HG02759 (cell line): ENCODE data around the gene MYRIP.
"Not testable (repeated sequence)": the region's sequence is repeated elsewhere in the genome, so short reads cannot be mapped to it uniquely, and the experiment has no call there.

Source experiments
- ATAC-seq: cut with Tn5 transposase; IDR thresholded peaks from one replicate; pipeline ENCODE4 v1.9.1; 2021; ENCODE audit warnings: mild to moderate bottlenecking, moderate library complexity; ENCODE audit not compliant: unreplicated experiment

Gene MYRIP

DNA sequence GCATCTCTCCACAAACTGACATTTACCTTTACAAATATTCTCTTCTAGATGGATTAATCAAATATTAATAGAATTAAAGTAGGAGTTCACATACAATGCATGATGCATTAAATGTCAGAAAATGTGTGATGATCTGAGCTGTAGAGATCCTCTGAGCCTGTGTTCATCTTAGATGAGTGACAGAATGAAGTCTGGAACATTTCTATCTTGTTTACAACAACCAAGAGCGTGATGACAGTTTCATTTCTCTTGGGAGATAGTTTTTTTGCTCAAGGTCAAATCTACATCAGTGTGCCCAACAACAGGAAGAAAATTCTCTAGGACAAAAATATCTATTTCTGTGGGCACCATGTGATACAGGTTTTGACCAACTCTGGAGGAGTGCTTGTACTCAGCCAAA is 211.9 kb downstream of the MYRIP start:
- ATAC-seq = no peak

DNA sequence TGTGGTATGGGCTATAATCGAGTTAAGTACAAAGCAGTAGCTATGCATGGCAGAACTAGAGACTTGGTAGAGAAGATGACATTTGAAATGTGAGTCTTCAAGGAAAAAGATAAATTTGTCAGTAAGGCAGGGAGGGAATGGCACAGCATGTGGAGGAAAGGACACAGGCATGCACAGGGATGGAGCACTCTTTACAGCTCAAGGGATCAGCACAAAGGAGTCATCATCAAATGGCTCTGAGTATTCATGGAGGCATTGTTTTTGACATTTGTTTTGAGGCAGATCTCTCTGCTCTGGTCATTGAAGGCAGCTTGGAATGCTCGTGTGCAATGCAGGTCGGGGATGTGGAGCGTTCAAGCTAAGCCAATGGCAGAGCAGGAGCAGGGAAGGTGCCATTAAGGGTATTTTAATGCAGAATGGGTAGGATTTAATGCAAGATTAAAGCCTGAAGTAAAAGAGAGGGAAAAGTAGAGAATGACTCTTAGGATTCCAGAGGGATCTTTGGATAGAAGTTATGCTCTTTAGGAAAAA is 213.0 kb downstream of the MYRIP start:
- no peak for ATAC-seq

DNA sequence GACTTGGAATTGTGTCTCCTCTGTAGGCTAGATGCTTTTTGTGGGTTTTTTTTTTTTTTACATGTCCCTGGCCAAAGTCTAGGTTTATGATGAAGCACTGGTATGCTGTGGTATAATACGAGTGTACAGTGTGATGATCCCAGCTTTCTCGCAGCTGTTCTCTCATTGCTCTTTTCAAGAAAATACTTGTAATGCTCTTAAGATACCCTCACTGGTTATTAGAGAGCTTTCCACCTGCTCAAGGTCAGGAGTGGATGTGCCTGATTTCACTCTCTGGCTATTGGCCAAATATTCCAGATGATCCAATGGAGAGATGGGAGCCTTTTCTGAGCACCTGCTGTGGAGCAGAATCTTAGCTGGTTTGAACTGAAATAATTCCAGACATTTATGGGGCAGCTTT is 215.1 kb downstream of the MYRIP start:
- ATAC-seq = no peak

DNA sequence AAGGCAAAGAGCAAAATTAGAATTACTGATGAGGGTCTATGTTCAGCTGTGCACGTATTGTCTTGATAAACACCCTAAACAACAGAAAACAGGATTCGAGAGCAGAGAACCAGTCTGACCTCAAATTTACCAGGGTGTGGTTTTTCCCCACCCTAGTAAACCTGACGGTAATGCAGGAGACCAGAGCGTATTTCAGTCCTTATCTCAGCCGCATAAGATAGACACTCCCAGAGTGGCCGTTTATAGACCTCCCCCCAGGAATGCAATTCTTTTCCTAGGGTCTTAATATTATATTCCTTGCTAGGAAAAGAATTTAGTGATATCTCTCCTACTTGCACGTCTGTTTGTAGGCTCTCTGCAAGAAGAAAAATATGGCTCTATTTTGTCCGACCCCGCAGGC is 216.5 kb downstream of the MYRIP start:
- not testable (repeated sequence) for ATAC-seq

DNA sequence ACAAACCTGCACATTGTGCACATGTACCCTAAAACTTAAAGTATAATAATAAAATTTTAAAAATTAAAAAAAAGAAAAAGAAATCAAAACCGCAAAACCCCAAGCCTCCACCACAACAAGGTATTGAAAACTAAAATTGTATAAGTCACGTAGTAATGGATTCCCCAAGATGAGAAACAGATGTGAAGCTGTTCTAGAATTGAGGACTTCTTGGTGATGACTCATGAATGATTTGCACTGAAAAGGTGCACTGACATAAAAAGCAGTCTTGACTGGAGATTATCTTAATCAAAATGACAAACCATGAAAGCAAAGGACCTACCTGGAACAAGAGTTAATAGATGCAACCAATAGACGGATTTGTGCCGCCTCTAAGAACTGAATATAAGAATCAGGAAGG is 225.8 kb downstream of the MYRIP start:
- no peak for ATAC-seq

DNA sequence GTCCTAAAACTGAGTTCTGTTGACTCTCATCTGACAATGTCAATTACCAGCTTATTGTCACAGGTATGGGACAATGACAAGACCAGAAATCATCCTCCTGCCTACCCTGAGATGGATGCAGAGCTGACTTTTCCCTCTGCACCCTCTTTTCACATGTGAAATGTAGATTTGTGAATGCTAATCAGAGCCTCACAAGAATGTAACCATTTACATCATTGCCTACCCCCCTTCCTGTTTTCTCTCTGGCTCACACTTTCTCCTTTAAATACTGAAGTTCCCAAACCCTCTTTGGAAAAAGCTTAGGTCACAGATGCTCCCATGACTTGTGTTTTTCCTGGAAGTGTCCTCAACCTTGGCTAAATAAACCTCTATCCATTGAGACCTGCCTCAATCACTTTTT is 228.2 kb downstream of the MYRIP start:
- no peak for ATAC-seq

DNA sequence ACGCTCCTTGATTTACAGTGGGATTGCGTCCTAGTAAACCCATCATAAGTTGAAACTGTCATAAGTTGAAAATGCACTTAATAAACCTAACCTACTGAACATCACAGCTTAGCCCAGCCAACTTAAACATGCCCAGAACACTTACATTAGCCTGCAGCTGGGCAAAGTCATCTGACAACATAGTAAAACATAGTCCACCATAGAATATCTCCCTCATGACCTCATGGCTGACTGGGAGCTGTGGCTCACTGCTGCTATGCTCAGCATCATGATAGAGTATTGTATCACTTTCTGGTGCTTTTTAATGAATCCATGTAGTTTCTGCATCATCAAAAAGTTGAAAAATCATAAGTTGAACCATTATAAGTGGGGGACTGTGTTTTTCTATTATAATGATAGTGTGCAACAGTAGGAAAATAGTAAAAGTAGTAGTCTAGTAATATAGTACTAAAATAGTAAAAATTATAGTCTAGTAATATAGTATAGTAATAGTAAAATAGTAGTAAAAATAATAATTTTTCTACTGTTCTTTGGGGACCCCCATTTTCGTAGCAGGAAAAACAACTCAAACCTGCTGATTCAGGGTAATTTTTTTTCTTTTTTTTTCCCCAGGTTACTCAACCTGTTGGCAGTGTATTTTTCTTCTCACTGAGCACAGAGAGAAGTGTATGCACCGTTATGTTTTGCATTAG is 233.5 kb downstream of the MYRIP start:
- no peak for ATAC-seq

DNA sequence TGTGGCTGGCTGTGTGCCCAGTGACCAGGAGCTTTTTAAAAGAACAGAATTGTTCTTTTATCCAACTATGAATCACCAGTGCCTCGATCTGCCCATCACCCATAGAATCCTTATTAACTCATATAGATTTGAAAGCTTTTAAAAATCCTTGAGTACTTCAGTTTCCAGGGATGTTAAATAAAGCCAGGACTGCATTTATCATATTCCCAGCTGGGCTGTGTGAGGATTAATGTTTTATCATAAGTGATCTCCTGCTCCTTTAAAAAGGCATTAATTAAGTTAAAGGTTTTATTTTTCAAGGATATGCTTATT is 234.0 kb downstream of the MYRIP start:
- no peak for ATAC-seq

DNA sequence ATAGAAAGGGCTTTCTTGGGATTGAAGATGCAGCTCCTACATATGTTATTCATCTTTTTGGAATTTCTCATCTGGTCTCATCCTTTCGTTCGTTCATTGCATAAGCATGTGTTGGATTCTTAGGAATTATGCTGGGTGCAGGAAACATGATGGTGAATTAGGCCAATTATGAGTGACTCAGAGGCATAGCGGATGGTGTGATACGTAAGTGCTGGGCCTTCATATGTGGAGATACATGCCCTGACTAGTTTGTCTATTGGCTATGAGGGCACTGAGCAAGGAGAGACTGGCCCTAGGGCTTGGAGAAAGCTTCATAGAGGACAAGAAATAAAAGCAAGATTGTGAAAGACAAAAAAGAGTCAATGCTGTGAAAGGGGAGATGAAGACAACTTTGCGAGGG is 235.1 kb downstream of the MYRIP start:
- ATAC-seq = no peak

DNA sequence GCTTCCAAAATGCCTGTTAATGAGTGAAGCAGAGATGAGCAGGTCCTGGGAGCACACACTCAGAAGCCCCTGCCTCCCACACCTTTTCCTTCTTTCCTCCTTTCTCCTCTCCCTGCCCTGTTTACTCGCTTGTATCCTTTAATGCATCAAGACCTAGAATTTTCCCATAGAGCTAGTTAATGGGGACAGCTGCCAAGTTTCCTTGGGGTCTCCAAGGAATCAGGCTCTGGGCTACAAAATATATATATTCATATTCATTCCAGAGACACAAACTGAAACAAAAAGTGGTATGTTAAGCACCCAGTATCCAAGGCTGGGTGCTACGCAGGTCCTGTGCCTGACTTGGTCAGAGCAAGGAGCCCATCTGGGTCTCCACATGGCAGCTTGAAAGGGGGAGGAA is 235.6 kb downstream of the MYRIP start:
- ATAC-seq = no peak

DNA sequence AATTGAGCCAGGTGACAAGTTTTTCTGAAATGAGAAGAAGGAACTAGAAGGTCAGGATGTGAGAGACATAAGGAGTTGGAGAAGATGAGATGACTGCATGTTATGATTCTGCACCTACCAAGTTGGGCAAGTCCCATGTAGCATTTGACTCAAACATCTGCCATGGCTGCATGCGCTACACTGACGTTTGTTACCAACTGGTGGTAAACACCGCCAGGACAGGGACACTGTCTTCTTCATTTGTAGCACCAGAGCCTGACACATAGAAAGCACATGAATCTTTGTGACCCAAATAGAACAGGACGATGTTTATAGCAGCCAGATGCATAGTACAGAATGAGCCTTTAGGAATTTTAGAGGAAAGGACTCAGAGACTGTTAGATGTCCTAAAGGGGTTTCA is 236.7 kb downstream of the MYRIP start:
- ATAC-seq = no peak

DNA sequence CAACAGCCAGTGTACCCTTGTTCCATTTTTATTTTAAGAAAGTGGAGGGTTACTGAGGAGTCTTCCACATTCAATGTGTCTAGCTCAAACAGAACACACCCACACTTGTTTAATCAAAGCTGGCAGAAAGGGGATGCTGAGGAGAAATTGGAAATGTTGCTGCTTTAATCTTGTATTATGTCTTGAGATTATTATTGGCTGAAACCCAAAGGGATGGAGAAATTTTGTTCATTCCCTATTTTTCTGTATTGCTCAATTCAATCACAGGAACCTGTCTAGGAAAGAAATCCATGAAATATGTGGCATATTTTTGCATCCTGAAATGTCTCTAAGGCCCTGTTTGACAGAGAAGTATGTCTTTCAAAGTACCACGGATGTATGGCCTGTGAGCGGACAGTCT is 238.0 kb downstream of the MYRIP start:
- no peak for ATAC-seq

DNA sequence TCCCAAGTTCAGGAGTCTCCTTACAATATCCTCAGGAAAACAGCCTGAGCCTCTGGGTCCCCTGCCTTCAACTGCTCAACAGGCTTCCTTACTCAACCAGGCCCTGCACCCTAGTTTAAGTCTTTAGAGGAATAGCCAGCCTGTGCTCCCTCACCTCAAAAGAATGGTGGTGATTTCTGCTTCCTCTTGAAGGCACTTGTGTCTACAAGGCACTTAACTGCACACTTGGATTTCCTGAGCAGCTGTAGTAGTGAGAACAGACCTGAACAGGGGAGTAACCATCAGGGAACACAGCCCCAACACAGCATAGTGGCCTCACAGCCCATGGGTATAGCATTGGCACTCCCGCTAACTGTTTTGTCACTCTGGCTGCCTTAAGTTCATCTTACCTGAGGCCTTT is 244.3 kb downstream of the MYRIP start:
- ATAC-seq = no peak

DNA sequence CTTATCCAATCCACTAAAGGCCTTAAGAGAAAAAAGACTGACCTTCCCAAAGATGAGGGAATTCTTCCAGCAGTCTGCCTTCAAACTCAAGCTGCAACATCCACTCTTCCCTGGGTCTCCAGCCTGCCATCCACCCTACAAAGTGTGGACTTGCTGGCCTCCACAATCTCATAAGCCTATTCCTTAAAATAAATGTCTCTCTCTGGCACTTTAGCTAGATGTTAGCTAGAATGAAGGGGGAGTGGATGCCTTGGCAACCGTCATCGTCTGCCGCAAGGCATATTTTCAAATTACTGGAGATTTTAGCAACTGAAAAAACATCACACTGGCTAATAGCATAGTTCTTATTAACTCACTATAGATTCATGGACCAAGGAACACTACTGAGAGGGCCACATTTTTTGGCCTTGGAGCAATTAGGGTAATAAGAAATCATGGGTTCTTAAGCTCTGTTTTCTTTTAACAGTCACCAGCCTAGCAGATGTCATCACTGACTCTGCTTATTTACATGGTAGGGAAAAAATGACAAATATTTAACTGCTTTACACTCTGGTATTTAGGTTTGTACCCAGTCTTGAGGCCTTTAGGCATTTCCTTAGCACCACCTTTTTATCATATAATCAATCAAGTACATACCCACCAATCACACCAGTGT is 245.3 kb downstream of the MYRIP start:
- no peak for ATAC-seq

DNA sequence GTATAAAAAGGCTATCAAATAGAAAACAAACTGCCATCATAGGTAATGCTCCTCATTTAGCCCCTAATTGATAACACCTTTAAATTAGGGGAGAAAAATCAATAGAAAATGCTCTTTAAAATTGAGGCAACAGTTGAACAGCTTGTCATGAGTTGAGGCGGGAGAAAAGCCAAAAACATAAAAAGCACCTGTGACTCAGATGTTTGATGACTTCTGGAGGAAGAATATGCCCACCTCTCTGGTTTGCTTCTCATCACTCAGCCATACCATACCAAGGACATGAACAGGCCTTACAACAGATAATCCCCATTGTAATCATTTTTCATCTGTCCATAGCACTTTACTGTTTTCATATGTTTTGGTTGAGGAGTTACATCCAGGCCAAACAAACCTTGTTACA is 246.0 kb downstream of the MYRIP start:
- ATAC-seq = no peak

DNA sequence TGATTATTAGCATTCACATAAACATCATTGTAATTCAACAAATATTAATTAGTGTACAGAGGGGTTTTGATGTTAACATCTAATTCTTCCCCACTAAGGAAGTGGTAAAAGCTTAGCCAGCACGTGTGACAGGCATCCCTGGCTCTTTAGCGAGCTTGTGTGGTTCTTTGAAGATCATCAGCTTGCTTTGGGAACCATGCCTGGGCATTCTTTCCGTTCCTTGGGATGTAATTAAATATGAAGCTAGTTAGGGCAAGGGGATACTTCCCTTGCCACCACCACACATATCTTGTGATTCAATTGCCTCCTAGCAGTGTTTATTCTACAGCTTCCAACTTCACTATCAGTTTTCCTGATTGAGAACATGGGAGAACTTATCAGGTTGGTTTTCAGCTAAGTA is 246.5 kb downstream of the MYRIP start:
- no peak for ATAC-seq

DNA sequence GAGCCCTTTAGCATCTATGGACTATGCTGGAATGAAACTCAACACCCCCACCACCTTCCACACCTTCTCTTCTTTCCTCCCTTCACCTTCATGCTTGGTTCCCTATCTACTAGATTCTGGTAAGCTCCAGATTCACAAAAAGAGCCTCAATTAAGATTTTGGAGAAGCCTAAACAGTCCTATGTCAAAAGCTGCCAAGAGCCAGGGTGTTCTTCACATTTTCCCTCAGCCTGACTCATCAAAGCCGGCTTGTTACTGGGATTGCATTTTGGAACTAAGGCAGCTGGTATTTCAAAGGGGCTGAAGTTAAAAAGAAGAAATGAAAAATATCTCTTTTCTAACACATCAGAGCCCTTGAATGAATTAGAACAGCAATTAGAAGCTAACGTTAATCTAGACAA is 247.7 kb downstream of the MYRIP start:
- no peak for ATAC-seq

DNA sequence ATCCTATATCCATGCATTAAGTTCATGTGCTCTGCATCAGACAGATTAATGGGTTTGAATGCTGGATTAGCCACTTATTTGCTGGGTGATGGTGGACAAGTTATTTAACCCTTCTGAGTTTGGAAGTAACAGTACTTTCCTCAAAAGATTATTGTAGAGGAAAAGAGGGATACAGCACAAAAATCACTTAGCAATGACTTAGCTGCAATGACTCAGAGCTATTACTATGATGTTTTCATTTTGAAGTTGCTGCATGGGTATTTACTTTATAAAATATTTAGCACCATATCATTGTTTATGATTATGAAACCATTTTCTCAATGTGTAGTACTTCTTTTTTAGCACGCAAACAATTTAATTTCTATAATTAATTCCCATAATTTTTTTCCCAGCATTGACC is 248.4 kb downstream of the MYRIP start:
- ATAC-seq = no peak

DNA sequence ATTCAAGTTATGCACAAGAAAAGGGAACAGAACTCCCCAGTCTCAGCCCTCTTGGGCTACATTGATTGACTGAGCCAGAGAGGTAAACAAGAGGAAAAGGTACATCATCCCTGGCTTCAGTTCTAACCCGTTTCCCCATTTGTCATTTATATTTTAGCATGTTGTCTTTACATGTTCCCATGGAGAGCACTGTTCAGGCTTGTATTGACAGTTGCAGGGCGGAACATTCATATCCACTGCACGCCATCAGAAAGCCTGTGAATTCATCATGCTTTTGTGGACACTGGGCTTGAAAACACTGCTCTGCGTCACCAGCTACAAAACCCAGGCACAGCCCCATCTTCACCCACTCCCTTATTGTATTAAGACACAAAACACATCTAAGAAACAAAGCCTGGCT is 259.2 kb downstream of the MYRIP start:
- ATAC-seq = no peak

DNA sequence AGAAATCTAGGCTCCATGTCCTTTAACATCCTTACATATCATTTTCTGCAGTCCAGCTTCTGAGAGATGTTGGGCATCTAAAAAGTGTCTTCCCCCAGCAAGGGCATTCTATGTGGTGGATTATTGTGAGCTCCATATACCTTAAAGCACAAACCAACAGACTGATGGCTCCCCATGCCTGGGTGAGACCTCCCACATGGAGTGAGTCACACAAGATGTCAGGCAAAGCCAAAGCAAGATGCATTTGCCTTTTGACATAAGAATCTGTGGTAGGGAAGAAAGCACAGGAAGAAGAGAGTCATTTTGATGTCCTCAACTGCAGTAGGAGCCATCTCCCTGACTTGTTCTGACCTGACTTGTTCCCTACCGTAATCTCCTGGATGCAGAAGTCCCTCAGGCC is 261.4 kb downstream of the MYRIP start:
- ATAC-seq = no peak

DNA sequence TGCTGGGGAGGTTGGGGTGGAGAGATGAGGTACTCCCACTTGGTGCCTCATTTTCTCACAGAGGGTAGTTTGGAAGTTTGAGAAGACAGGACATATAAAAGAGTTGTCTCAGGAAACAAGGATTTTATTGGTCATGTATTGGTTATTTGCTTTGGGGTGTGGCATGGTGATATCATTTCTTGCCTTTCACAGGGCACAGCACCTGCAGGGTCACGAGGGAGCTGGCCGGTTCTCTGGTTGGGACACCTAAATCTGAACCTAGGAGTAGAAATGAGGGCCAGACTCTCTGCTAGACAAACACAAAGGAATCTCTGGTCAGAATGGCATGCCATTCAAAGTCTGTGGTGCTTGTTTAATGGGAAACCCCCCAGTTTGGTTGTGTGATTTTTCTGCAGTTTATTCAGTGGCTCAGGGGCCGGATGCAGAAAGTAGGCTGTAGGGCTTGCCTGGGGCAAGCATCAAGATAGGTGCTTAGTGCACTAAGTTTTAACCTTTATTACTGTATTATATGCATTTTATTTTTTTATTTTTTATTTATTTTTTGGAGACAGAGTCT is 262.4 kb downstream of the MYRIP start:
- ATAC-seq = no peak

DNA sequence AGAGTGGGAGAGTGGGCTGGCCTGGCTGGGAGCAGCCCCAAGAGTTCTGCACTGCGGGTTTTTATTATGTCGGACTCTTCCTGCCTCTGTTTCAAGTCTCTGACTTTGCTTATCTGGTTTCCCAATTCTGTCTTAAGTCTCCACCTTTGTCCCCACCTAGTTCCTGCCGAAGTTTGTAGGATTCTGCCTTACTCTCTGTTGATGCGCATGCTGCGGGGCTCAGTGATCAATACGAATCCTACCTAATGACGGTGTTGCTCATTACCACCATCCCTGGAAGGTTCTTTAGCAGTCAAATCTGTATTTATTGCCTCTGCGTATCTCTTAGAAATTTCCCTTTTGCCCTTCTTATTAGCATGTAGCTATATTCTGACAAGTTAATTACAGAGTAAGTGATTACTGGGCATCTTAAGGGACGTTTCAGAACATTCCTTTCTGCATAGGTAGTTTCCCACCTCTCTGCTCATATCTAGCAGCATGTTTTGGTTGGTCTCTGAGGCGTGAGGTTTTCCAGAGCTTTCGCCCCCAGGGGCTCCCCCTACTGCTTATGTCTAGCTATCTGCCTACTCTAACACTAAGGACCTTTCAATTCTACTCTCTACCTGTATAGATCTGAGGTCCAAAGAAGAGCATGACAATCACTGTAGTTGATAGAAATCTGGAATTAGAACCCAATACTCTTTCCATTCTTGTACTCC is 264.1 kb downstream of the MYRIP start:
- ATAC-seq = no peak
